Measurements from ENCODE around the gene DNAJC16. TPM values are rescaled to one million over a fixed set of nuclear protein-coding genes. Genes with fewer than 3 reads are reported as not detected.

The DNAJC16 gene
- total and polyA plus RNA-seq, 2 of the 13 experiments (the other 11 are each of a cell fraction or from before 2014, with no cell fraction given): 11.4 to 15.4 TPM

- TF ChIP-seq ZNF407 (CRISPR knock-in tag; IDR thresholded peaks at IDR 0.05; ENCODE audit: not compliant biosample characterization): no peak
- 0 out of 2 replicates have a peak, but pooled peaks have one; percentile 40 for TF ChIP-seq ZNF160 (CRISPR knock-in tag; IDR thresholded peaks at IDR 0.05)
- TF ChIP-seq SP4 (CRISPR knock-in tag; IDR thresholded peaks at IDR 0.05): peak; percentile 88
- TF ChIP-seq HNRNPL (IDR thresholded peaks at IDR 0.05; ENCODE audit: low read depth, low read length): peak; percentile 37; the same call in 1 of the 2 replicates
- TF ChIP-seq ZBTB49 (CRISPR knock-in tag; IDR thresholded peaks at IDR 0.05; ENCODE audit: borderline replicate concordance): 0 out of 2 replicates have a peak, but pooled peaks have one; percentile 54
- TF ChIP-seq E2F2 (CRISPR knock-in tag; IDR thresholded peaks at IDR 0.05; ENCODE audit: borderline replicate concordance): 0 out of 2 replicates have a peak, but pooled peaks have one; percentile 53
- peak; percentile 17; the same call in 1 of the 2 replicates for TF ChIP-seq FOXO1 (CRISPR knock-in tag; IDR thresholded peaks at IDR 0.05)
- TF ChIP-seq SNAPC2 (CRISPR knock-in tag; IDR thresholded peaks at IDR 0.05): peak; percentile 59; the same call in 1 of the 2 replicates
- TF ChIP-seq DZIP1 (CRISPR knock-in tag; IDR thresholded peaks at IDR 0.05): peak; percentile 83
- peak; percentile 60 for TF ChIP-seq PCBP2 (optimal IDR thresholded peaks at IDR 0.05; ENCODE audit: low read depth, low read length, poor library complexity, severe bottlenecking)
- peak; percentile 81 for TF ChIP-seq ZNF263 (CRISPR knock-in tag; IDR thresholded peaks at IDR 0.05)
- peak; percentile 79 to 91 for TF ChIP-seq POLR2A (IDR thresholded peaks at IDR 0.05; ENCODE audit: insufficient read depth in 1 of 2, low read depth in 2 of 2, low read length in 2 of 2)
- peak; percentile 82 for TF ChIP-seq POLR2G (IDR thresholded peaks at IDR 0.05; ENCODE audit: low read depth, low read length)
Observed at GRCh38 chr1:15617173-15618076, 90.8 kb downstream of the DNAJC16 start, which contains the start of gene DDI2 (continued).

Data from HepG2 (cell line).